LNCaP clone FGC (cell line): ENCODE data around the gene RALGAPA1.
"Not testable (repeated sequence)": the region's sequence is repeated elsewhere in the genome, so short reads cannot be mapped to it uniquely, and the experiment has no call there.

ENCODE experiments used
- DNase-seq: peaks from one replicate; pipeline ENCODE4 v3.0.0-alpha.2; 2011; ENCODE audit warnings: low read depth
- H3K4me3 ChIP-seq: 2 replicates; pipeline ENCODE4 v1.5.1; 2011; ENCODE audit warnings: mild to moderate bottlenecking, low read depth, low read length, control low read depth
- CTCF ChIP-seq: IDR thresholded peaks from 2 replicates; pipeline ENCODE4 v1.5.1; 2012; ENCODE audit warnings: mild to moderate bottlenecking; ENCODE audit not compliant: control insufficient read depth, insufficient read depth; ENCODE audit errors: extremely low read depth

Gene RALGAPA1

GRCh38 chr14:35783699-35784098 is 25.4 kb downstream of the RALGAPA1 start:
- no peak for TF ChIP-seq CTCF
- no peak for DNase-seq
- no peak overlapping the region for H3K4me3 ChIP-seq

GRCh38 chr14:35779368-35779767 is 29.7 kb downstream of the RALGAPA1 start:
- no peak overlapping the region for H3K4me3 ChIP-seq
- DNase-seq = no peak
- TF ChIP-seq CTCF = no peak

GRCh38 chr14:35777550-35777949 is 31.5 kb downstream of the RALGAPA1 start:
- DNase-seq, H3K4me3 ChIP-seq: not testable (repeated sequence)

- no peak for DNase-seq
- TF ChIP-seq CTCF = no peak
- H3K4me3 ChIP-seq = no peak overlapping the region
These were observed 32.3 kb downstream of the RALGAPA1 start for GRCh38 chr14:35776823-35777222.

- not testable (repeated sequence) for DNase-seq, H3K4me3 ChIP-seq
These were observed 33.0 kb downstream of the RALGAPA1 start for GRCh38 chr14:35776085-35776484.

- no peak for TF ChIP-seq CTCF
- no peak overlapping the region for H3K4me3 ChIP-seq
- no peak for DNase-seq
These were observed 42.4 kb downstream of the RALGAPA1 start for GRCh38 chr14:35766700-35767082.

- DNase-seq = no peak
- no peak overlapping the region for H3K4me3 ChIP-seq
- TF ChIP-seq CTCF = no peak
These were observed 42.9 kb downstream of the RALGAPA1 start for GRCh38 chr14:35766036-35766699.

GRCh38 chr14:35761922-35762321 is 47.2 kb downstream of the RALGAPA1 start:
- H3K4me3 ChIP-seq = no peak overlapping the region
- no peak for DNase-seq
- no peak for TF ChIP-seq CTCF
